HTERT RPE-1 (cell line): ENCODE measurements around the gene HOXB8.

Source experiments
- in situ Hi-C: fragments of 300-500 bp; cut with MboI; formaldehyde crosslinking; loops from 4 replicates; pipeline ENCODE4 v1.14.3; 2020; ENCODE audit warnings: low sequenced_read_pairs

The HOXB8 gene

GRCh38 chr17:48596735-48597527 lies 18.2 kb downstream of the HOXB8 start:
- in situ Hi-C loops, result no loop called here

GRCh38 chr17:48596000-48596734 lies 18.9 kb downstream of the HOXB8 start:
- in situ Hi-C loops, result no loop called here

GRCh38 chr17:48595278-48595999 lies 19.7 kb downstream of the HOXB8 start:
- in situ Hi-C loops, result no loop called here

GRCh38 chr17:48594538-48595277 lies 20.4 kb downstream of the HOXB8 start:
- in situ Hi-C loops, result no loop called here

- in situ Hi-C loops, result no loop called here
Observed at GRCh38 chr17:48593840-48594537, 21.1 kb downstream of the HOXB8 start.

- in situ Hi-C loops, result no loop called here
Observed at GRCh38 chr17:48593126-48593829, 21.8 kb downstream of the HOXB8 start, which contains the start of gene HOXB5. HOXB5 (minus strand) TSS chr17:48593779; CDS start chr17:48593682, 97 bp downstream.

GRCh38 chr17:48592577-48592976 lies 22.5 kb downstream of the HOXB8 start:
- in situ Hi-C loops, result no loop called here

GRCh38 chr17:48592057-48592514 lies 23.0 kb downstream of the HOXB8 start:
- in situ Hi-C loops, result no loop called here

- in situ Hi-C loops, result no loop called here
Observed at GRCh38 chr17:48591255-48592056, 23.6 kb downstream of the HOXB8 start.

- in situ Hi-C loops, result no loop called here
Observed at GRCh38 chr17:48590607-48591161, 24.4 kb downstream of the HOXB8 start.

- in situ Hi-C loops, result no loop called here
Observed at GRCh38 chr17:48589831-48590606, 25.1 kb downstream of the HOXB8 start, which contains the start of gene HOXB3. HOXB3 (minus strand) TSS chr17:48590241; CDS start chr17:48552474, 37,767 bp downstream.

GRCh38 chr17:48589060-48589830 lies 25.8 kb downstream of the HOXB8 start:
- in situ Hi-C loops, result no loop called here

GRCh38 chr17:48588528-48588927 lies 26.6 kb downstream of the HOXB8 start:
- in situ Hi-C loops, result no loop called here

- in situ Hi-C loops, result no loop called here
Observed at GRCh38 chr17:48588074-48588415, 27.0 kb downstream of the HOXB8 start.

GRCh38 chr17:48587276-48588073 lies 27.6 kb downstream of the HOXB8 start:
- in situ Hi-C loops, result no loop called here
